ENCODE measurements around the gene SMIM21.

Gene SMIM21

GRCh38 chr18:75428490-75428889, 987 bp upstream of the SMIM21 start:
- H3K36me3 ChIP-seq (ENCODE audit: insufficient read depth, insufficient read length, low read length): no peaks in the 10 kb centered on the region
- no peak overlapping the region for H3K4me3 ChIP-seq (ENCODE audit: insufficient read length, low read depth)
- H3K9me3 ChIP-seq (ENCODE audit: insufficient read depth, low read length): no peaks in the 10 kb centered on the region
- H3K27me3 ChIP-seq (ENCODE audit: insufficient read depth, insufficient read length): no peaks in the 10 kb centered on the region
- no peaks in the 10 kb centered on the region for H3K4me1 ChIP-seq (ENCODE audit: insufficient read depth, insufficient read length)
- TF ChIP-seq SUZ12 (IDR thresholded peaks at IDR 0.05; ENCODE audit: extremely low read depth, insufficient read depth, insufficient read length): no peak
- no peak for TF ChIP-seq YY1 (IDR thresholded peaks at IDR 0.05; ENCODE audit: insufficient read depth, insufficient read length)
- TF ChIP-seq ZNF274 (IDR thresholded peaks at IDR 0.05; ENCODE audit: low read depth, low read length): no peak
- no peak for DNase-seq (ENCODE audit: low read depth, low spot score)
- no peak overlapping the region for H3K9ac ChIP-seq (ENCODE audit: insufficient read length, low read depth)

DNA sequence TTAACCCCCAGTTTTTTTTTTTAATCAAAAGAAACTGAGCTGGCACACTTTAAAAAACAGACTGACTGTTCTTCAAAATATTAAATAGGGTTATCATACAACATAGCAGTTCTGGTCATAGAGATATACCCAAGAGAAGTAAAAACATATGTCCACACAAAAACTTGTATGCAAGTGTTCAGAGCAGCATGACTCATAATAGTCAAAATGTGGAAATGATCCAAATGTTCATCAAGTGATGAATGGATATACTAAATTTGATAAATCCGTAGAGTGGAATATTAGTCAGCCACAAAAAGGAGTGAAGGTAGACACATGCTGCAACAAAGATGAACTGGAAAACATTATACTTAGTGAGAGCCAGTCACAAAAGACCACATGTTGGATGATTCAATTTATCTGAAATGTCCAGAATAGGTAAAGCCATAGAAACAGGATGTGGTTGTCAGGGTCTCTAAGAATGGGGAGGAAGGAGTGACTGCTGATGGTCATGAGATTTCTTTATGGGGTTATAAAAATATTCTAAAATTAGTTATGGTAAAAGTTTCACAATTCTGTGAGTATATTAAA, 5.1 kb downstream of the SMIM21 start:
- peaks cover 12% of the 10 kb centered on the region for H3K9me3 ChIP-seq (ENCODE audit: insufficient read depth, low read length)
- H3K4me1 ChIP-seq (ENCODE audit: insufficient read depth, insufficient read length): no peaks in the 10 kb centered on the region
- no peak overlapping the region for H3K4me3 ChIP-seq (ENCODE audit: insufficient read length, low read depth)
- no peaks in the 10 kb centered on the region for H3K36me3 ChIP-seq (ENCODE audit: insufficient read depth, insufficient read length, low read length)
- no peaks in the 10 kb centered on the region for H3K27me3 ChIP-seq (ENCODE audit: insufficient read depth, insufficient read length)
- TF ChIP-seq SUZ12 (IDR thresholded peaks at IDR 0.05; ENCODE audit: extremely low read depth, insufficient read depth, insufficient read length): no peak
- no peak overlapping the region for H3K9ac ChIP-seq (ENCODE audit: insufficient read length, low read depth)
- DNase-seq (ENCODE audit: low read depth, low spot score): no peak

GRCh38 chr18:75421656-75422055, 5.8 kb downstream of the SMIM21 start:
- Histone ChIP-seq H3K9ac (ENCODE audit: insufficient read length, low read depth) (no peak overlapping the region), H3K4me3 (ENCODE audit: insufficient read length, low read depth) (no peak overlapping the region), H3K27me3 (ENCODE audit: insufficient read depth, insufficient read length) (no peaks in the 10 kb centered on the region), H3K36me3 (ENCODE audit: insufficient read depth, insufficient read length, low read length) (no peaks in the 10 kb centered on the region), H3K4me1 (ENCODE audit: insufficient read depth, insufficient read length) (no peaks in the 10 kb centered on the region), H3K9me3 (ENCODE audit: insufficient read depth, low read length) (peaks cover 12% of the 10 kb centered on the region)
- DNase-seq (ENCODE audit: low read depth, low spot score): no peak
- TF ChIP-seq ZNF274 (IDR thresholded peaks at IDR 0.05; ENCODE audit: low read depth, low read length): no peak
- TF ChIP-seq SUZ12 (IDR thresholded peaks at IDR 0.05; ENCODE audit: extremely low read depth, insufficient read depth, insufficient read length): no peak
- TF ChIP-seq YY1 (IDR thresholded peaks at IDR 0.05; ENCODE audit: insufficient read depth, insufficient read length): no peak

DNA sequence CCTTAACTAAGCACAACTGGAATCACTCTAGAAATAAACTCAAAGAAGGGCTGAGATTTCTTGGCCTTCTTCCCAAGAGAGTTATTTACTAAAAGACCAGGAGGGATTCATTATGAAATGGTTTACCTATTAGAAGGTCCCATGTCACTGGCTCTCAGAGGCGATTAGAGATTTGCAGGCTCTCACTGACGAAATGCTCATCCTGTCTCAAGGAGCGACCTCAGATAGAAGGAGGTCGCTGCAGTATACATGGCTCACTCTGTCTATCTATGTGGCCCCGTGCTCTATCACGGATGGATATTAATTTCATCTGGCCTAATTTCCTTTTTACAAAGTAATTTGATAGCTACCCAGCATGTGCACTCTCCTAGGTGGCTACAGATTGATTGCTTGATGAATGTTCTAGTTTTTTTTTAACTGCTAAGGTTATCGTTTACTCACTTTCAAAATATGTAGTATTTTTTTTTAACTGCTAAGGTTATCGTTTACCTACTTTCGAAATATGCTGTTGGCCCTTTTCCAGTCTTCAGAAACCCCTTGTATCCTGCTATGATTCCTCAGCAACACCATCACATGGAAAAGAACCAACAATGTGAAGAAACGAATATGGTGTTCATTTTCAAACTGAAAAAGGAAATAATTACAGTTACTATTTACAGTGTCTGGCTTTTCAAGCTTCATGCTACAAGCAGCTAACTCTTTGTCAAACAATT, 9.1 kb downstream of the SMIM21 start:
- DNase-seq (ENCODE audit: low read depth, low spot score): no peak

GRCh38 chr18:75410611-75411010, 16.9 kb downstream of the SMIM21 start:
- H3K4me1 ChIP-seq (ENCODE audit: insufficient read depth, insufficient read length): no peaks in the 10 kb centered on the region
- H3K27me3 ChIP-seq (ENCODE audit: insufficient read depth, insufficient read length): peaks cover 3% of the 10 kb centered on the region
- no peaks in the 10 kb centered on the region for H3K9me3 ChIP-seq (ENCODE audit: insufficient read depth, low read length)
- no peak for TF ChIP-seq SUZ12 (IDR thresholded peaks at IDR 0.05; ENCODE audit: extremely low read depth, insufficient read depth, insufficient read length)
- no peak for TF ChIP-seq ZNF274 (IDR thresholded peaks at IDR 0.05; ENCODE audit: low read depth, low read length)
- no peak for TF ChIP-seq YY1 (IDR thresholded peaks at IDR 0.05; ENCODE audit: insufficient read depth, insufficient read length)
- H3K9ac ChIP-seq (ENCODE audit: insufficient read length, low read depth): no peak overlapping the region
- H3K4me3 ChIP-seq (ENCODE audit: insufficient read length, low read depth): no peak overlapping the region
- DNase-seq (ENCODE audit: low read depth, low spot score): no peak
- no peaks in the 10 kb centered on the region for H3K36me3 ChIP-seq (ENCODE audit: insufficient read depth, insufficient read length, low read length)

More for the DNA sequence above, 9.1 kb downstream of the SMIM21 start:
- Histone ChIP-seq H3K36me3 (ENCODE audit: insufficient read depth, insufficient read length, low read length) (no peaks in the 10 kb centered on the region), H3K9me3 (ENCODE audit: insufficient read depth, low read length) (peaks cover 12% of the 10 kb centered on the region), H3K9ac (ENCODE audit: insufficient read length, low read depth) (no peak overlapping the region), H3K4me3 (ENCODE audit: insufficient read length, low read depth) (no peak overlapping the region), H3K4me1 (ENCODE audit: insufficient read depth, insufficient read length) (no peaks in the 10 kb centered on the region), H3K27me3 (ENCODE audit: insufficient read depth, insufficient read length) (no peaks in the 10 kb centered on the region)
- TF ChIP-seq SUZ12 (IDR thresholded peaks at IDR 0.05; ENCODE audit: extremely low read depth, insufficient read depth, insufficient read length) (no peak), YY1 (IDR thresholded peaks at IDR 0.05; ENCODE audit: insufficient read depth, insufficient read length) (no peak), ZNF274 (IDR thresholded peaks at IDR 0.05; ENCODE audit: low read depth, low read length) (no peak)

DNA sequence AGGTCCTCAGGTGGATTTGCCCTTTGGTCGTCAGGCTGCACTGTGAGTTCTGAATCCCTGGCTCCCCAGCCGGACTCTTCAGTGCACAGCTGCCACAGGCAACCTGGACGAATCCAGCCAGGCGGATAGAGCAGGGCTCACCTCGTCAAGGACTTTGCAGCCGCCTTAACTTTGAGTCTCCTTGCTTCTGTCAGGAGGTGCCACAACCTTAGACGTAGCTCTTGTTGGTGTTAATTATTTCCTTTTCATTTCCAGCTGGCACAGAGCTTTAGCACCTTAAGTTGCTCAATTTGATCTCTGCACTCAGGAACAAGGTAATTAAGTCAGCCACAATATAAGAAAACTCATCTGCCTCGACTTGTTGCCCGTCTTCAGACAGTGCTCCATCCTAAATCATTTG, 17.7 kb downstream of the SMIM21 start:
- Histone ChIP-seq H3K4me3 (ENCODE audit: insufficient read length, low read depth) (no peak overlapping the region), H3K36me3 (ENCODE audit: insufficient read depth, insufficient read length, low read length) (no peaks in the 10 kb centered on the region), H3K9ac (ENCODE audit: insufficient read length, low read depth) (no peak overlapping the region), H3K4me1 (ENCODE audit: insufficient read depth, insufficient read length) (no peaks in the 10 kb centered on the region), H3K27me3 (ENCODE audit: insufficient read depth, insufficient read length) (peaks cover 3% of the 10 kb centered on the region), H3K9me3 (ENCODE audit: insufficient read depth, low read length) (no peaks in the 10 kb centered on the region)
- TF ChIP-seq SUZ12 (IDR thresholded peaks at IDR 0.05; ENCODE audit: extremely low read depth, insufficient read depth, insufficient read length) (no peak), ZNF274 (IDR thresholded peaks at IDR 0.05; ENCODE audit: low read depth, low read length) (no peak), YY1 (IDR thresholded peaks at IDR 0.05; ENCODE audit: insufficient read depth, insufficient read length) (no peak)
- DNase-seq (ENCODE audit: low read depth, low spot score): no peak

DNA sequence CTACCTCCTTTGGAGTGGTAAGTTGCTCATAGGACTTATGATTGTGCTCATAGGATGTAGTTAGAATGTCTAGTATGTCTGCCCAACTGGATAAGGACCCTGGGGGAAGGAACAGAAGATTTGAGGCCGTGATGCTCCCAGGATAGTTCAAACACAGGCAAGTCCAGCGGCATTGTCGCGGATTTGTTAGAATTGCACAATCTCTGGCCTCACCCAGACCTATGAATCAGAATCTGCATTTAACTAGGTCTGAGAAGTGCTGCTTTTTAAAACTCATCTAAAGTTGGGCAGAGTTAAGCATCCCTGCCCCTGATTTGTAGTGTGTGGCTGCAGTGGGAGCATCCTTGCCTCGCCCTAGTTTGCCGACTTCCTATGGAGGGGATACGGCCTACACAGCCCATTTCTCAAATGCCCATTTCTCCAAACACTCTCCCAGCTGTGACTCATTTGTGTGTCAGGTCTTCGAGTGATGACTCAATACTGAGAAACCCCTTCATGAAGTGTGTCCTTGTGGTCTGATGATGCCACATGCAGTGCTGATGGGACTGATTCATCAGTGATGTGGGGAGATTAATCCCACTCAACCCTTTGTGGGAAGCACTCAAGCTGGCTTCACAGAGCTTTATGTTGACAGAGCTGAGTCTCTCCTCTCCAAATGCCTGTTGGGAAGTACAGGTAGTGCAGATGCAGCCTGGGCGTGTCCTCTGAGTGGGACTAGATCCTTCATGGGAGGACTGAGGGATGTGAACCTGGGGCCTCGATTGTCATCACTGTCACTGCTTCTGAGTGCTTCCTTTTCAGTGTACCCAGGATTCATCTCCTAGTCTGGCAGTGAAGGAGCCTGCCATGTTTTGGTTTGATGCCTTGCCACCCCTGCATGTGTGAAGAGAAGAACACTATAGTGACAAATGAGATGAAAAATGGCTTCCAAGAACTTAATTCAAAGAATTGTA, 18.7 kb downstream of the SMIM21 start:
- no peak for DNase-seq (ENCODE audit: low read depth, low spot score)
- no peaks in the 10 kb centered on the region for H3K4me1 ChIP-seq (ENCODE audit: insufficient read depth, insufficient read length)
- no peak overlapping the region for H3K4me3 ChIP-seq (ENCODE audit: insufficient read length, low read depth)
- no peak overlapping the region for H3K9ac ChIP-seq (ENCODE audit: insufficient read length, low read depth)
- no peaks in the 10 kb centered on the region for H3K36me3 ChIP-seq (ENCODE audit: insufficient read depth, insufficient read length, low read length)
- peaks cover 3% of the 10 kb centered on the region for H3K27me3 ChIP-seq (ENCODE audit: insufficient read depth, insufficient read length)
- no peaks in the 10 kb centered on the region for H3K9me3 ChIP-seq (ENCODE audit: insufficient read depth, low read length)
- TF ChIP-seq SUZ12 (IDR thresholded peaks at IDR 0.05; ENCODE audit: extremely low read depth, insufficient read depth, insufficient read length): no peak
- no peak for TF ChIP-seq ZNF274 (IDR thresholded peaks at IDR 0.05; ENCODE audit: low read depth, low read length)
- no peak for TF ChIP-seq YY1 (IDR thresholded peaks at IDR 0.05; ENCODE audit: insufficient read depth, insufficient read length)

All from NT2/D1 (cell line).